VCaP (cell line): ENCODE measurements around the gene SPSB1.
"Not testable (repeated sequence)": the region's sequence is repeated elsewhere in the genome, so short reads cannot be mapped to it uniquely, and the experiment has no call there.

ENCODE experiments used
- H3K27ac ChIP-seq: fragments of 450-650 bp; 2 replicates; pipeline ENCODE4 v1.5.1; 2017
- TF ChIP-seq, protein P1 (sequence below): fragments of 450-650 bp; conservative IDR thresholded peaks from 2 replicates; pipeline ENCODE4 v1.5.1; 2017; ENCODE audit warnings: mild to moderate bottlenecking, moderate library complexity

Gene SPSB1

DNA sequence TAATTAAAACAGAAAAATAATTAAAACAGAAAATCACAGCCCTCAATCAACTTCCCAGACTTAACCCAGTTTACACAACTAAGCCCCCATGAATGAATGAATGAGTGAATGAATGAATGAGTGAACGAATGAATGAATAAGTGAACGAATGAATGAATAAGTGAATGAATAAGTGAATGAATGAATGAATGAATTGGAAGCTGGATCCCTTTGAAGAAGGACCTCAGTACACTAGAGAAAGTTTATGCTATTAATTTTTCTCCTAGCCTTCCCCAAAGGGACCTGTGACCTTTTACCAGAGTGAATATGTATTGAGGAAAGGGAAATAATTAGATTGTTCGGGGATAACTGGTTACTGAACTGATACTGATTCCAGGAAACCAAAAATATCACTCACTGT lies 5.6 kb downstream of the SPSB1 start:
- TF ChIP-seq, protein P1, sequence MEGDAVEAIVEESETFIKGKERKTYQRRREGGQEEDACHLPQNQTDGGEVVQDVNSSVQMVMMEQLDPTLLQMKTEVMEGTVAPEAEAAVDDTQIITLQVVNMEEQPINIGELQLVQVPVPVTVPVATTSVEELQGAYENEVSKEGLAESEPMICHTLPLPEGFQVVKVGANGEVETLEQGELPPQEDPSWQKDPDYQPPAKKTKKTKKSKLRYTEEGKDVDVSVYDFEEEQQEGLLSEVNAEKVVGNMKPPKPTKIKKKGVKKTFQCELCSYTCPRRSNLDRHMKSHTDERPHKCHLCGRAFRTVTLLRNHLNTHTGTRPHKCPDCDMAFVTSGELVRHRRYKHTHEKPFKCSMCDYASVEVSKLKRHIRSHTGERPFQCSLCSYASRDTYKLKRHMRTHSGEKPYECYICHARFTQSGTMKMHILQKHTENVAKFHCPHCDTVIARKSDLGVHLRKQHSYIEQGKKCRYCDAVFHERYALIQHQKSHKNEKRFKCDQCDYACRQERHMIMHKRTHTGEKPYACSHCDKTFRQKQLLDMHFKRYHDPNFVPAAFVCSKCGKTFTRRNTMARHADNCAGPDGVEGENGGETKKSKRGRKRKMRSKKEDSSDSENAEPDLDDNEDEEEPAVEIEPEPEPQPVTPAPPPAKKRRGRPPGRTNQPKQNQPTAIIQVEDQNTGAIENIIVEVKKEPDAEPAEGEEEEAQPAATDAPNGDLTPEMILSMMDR: no peak
- H3K27ac ChIP-seq: no peak overlapping the region

DNA sequence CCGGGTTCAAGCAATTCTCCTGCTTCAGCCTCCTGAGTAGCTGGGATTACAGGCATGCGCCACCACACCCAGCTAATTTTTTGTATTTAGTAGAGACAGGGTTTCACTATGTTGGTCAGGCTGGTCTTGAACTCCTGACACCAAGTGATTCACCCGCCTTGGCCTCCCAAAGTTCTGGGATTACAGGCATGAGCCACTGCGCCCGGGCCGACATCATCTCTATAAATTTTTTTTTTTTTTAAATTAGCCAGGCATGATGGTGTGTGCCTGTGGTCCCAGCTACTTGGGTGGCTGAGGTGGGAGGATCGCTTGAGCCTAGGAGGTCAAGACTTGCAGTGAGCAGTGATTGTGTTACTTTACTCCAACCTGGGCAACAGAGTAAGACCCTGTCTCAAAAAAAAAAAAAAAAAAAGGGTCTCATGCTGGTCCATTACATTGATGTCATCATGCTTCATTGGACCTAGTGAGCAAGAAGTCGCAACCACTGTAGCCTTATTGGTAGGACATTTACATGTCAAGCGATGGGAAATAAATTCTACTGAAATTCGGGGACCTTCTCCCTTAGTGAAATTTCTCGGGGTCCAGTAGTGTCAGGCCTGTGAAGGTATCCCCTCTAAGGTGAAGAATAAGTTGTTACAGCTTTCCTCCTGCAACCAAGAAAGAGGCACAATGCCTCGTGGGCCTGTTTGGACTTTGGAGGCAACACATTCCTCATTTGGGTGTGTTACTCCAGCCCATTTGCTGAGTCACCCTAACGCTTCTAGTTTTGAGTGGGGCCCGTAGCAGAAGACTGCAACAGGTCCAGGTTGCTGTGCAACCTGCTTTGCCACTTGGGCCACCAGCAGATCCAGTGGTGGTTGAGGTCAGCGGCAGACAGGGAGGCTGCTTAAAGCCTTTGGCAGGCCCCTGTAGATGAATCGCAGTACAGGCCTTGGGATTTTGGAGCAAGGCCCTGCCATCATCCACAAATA lies 7.2 kb downstream of the SPSB1 start:
- H3K27ac ChIP-seq: not testable (repeated sequence)

- H3K27ac ChIP-seq: no peak overlapping the region
- TF ChIP-seq, protein P1: no peak
Measured at GRCh38 chr1:9300573-9300972, 7.9 kb downstream of the SPSB1 start.

GRCh38 chr1:9302745-9303524 lies 10.2 kb downstream of the SPSB1 start:
- no peak overlapping the region for H3K27ac ChIP-seq
- TF ChIP-seq, protein P1: no peak

DNA sequence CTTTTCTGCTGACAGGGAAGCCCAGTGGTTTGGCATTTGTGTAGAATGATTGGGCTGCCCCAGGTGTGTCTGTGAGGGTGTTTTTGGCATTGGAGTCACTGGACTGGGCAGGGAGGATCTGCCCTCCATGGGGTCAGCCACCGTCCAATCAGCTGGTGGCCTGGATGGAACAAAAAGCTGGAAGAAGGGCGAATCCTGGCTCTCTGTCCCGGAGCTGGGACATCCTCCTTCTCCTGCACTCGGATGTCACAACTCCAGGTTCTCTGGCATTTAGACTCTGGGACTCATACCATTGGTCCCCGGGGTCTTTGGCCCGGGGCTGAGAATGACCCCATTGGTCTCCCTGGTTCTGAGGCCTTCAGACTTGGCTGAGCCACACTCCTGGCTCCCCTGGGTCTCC lies 11.2 kb downstream of the SPSB1 start:
- TF ChIP-seq, protein P1: no peak
- no peak overlapping the region for H3K27ac ChIP-seq

DNA sequence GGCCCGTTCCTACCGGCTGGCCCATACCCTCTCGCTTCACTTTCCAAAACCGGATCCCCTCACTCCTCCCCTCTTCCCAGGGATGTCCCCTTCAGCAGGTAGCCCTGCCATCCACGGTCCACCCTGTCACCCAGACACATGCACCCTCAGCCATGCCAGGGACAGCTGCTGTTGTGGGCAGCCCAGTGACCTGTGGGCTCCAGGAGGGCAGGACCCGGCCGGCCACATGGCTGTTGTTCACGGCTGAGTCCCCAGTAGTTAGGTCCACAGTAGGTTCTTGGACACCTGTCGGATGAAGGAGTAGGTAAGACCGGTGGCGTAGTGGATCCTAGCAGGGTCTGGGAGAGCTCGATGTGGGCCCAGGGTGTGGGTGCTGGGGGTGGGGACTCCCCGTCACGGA lies 12.5 kb downstream of the SPSB1 start:
- no peak overlapping the region for H3K27ac ChIP-seq
- TF ChIP-seq, protein P1: no peak

DNA sequence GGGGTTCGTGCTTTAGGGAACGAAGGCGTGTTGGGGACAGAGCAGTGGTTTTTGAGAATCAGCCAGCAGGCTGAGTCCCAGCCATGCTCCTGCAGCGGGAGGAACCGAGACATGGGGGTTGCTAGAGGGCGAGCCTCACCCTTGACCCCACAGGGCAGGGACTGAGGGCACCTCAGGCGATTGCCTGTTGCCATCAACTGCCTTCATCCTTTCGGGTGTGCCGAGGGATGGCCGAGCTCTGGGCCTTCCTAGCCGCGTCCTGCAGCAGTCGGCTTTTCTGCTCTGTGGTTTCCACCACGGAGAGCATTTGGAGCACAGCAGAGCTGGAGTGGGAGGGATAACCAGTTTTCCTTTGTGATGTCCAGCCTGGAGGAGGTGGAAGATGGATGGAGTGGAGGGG lies 13.3 kb downstream of the SPSB1 start:
- H3K27ac ChIP-seq: no peak overlapping the region
- TF ChIP-seq, protein P1: no peak

DNA sequence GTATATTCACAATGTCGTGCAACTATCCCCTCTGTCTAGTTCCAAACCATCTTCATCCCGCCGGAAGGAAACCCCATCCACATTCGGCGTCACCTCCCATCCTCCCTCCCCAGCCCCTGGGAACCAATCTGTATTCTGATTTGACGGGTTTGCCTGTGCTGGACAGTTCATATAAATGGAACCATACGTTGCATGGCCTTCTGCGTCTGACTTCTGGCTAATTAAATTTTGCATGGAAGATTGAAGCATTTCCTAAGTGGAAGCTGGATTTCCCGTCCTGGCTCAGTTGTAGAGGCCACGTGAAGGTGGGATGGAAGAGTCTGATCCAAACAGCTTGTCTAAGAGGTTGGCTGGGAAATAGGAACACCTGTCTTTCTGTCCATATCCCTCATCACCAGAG lies 14.6 kb downstream of the SPSB1 start:
- H3K27ac ChIP-seq: no peak overlapping the region
- TF ChIP-seq, protein P1: no peak
